SKM-1 (cell line): ENCODE results near the gene TMED6.

ENCODE experiments used
- DNase-seq: peaks from one replicate; lab custom pipeline; 2025; ENCODE audit not compliant: unreplicated experiment; lab: John Stamatoyannopoulos, UW

TMED6 gene

GRCh38 chr16:69351309-69352027 is at the start of gene TMED6:
TMED6 (minus strand) TSS chr16:69351786; CDS start chr16:69351753, 33 bp downstream.
- DNase-seq: no peak

GRCh38 chr16:69399361-69399760 is 47.8 kb upstream of the TMED6 start:
- no peak for DNase-seq

- no peak for DNase-seq
Observed at GRCh38 chr16:69397821-69398521, 46.4 kb upstream of the TMED6 start.

- DNase-seq: peak; percentile 93
Observed at GRCh38 chr16:69396187-69397061, 44.8 kb upstream of the TMED6 start.

GRCh38 chr16:69395859-69396186 is 44.2 kb upstream of the TMED6 start:
- no peak for DNase-seq

- DNase-seq: no peak
Observed at GRCh38 chr16:69393898-69394849, 42.6 kb upstream of the TMED6 start.

GRCh38 chr16:69386596-69386995 is 35.0 kb upstream of the TMED6 start:
- DNase-seq: no peak

- DNase-seq: no peak
Observed at GRCh38 chr16:69384974-69385373, 33.4 kb upstream of the TMED6 start.

GRCh38 chr16:69382421-69382820 is 30.8 kb upstream of the TMED6 start:
- DNase-seq: no peak

GRCh38 chr16:69381231-69381630 is 29.6 kb upstream of the TMED6 start:
- DNase-seq: no peak

GRCh38 chr16:69378760-69379159 is 27.2 kb upstream of the TMED6 start:
- no peak for DNase-seq

GRCh38 chr16:69378036-69378435 is 26.4 kb upstream of the TMED6 start:
- DNase-seq: no peak

- no peak for DNase-seq
Observed at GRCh38 chr16:69376393-69377059, 24.9 kb upstream of the TMED6 start.

- DNase-seq: no peak
Observed at GRCh38 chr16:69373019-69373418, 21.4 kb upstream of the TMED6 start.

GRCh38 chr16:69371564-69371963 is 20.0 kb upstream of the TMED6 start:
- DNase-seq: no peak

- no peak for DNase-seq
Observed at GRCh38 chr16:69368866-69369265, 17.3 kb upstream of the TMED6 start.

- DNase-seq: no peak
Observed at GRCh38 chr16:69367980-69368379, 16.4 kb upstream of the TMED6 start.

- DNase-seq: no peak
Observed at GRCh38 chr16:69366431-69366830, 14.8 kb upstream of the TMED6 start.

- DNase-seq: no peak
Observed at GRCh38 chr16:69365901-69366300, 14.3 kb upstream of the TMED6 start.

- no peak for DNase-seq
Observed at GRCh38 chr16:69364088-69364487, 12.5 kb upstream of the TMED6 start.
